ENCODE data around the gene EXOC6B. TPM values are rescaled to one million over a fixed set of nuclear protein-coding genes. Genes with fewer than 3 reads are reported as not detected.

EXOC6B gene
- total RNA-seq, 1 donor from 2014 or later, result 7.7 TPM

- no peak for TF ChIP-seq CTCF (conservative IDR thresholded peaks at IDR 0.05; ENCODE audit: low read depth, low read length)
- no peak overlapping the region for H3K4me3 ChIP-seq (ENCODE audit: low read depth, low read length)
Observed at GRCh38 chr2:72759755-72760154, 66.1 kb downstream of the EXOC6B start.

GRCh38 chr2:72757177-72757775 lies 68.6 kb downstream of the EXOC6B start:
- no peak for TF ChIP-seq CTCF (conservative IDR thresholded peaks at IDR 0.05; ENCODE audit: low read depth, low read length)
- no peak overlapping the region for H3K4me3 ChIP-seq (ENCODE audit: low read depth, low read length)
- DNase-seq (ENCODE audit: low read depth), result no peak

More at GRCh38 chr2:72759755-72760154, 66.1 kb downstream of the EXOC6B start:
- DNase-seq (ENCODE audit: low read depth), result no peak

- TF ChIP-seq CTCF (conservative IDR thresholded peaks at IDR 0.05; ENCODE audit: low read depth, low read length), result no peak
- no peak overlapping the region for H3K4me3 ChIP-seq (ENCODE audit: low read depth, low read length)
- no peak for DNase-seq (ENCODE audit: low read depth)
Observed at GRCh38 chr2:72755647-72756423, 70.0 kb downstream of the EXOC6B start.

- H3K4me3 ChIP-seq (ENCODE audit: low read depth, low read length), result no peak overlapping the region
- no peak for DNase-seq (ENCODE audit: low read depth)
- TF ChIP-seq CTCF (conservative IDR thresholded peaks at IDR 0.05; ENCODE audit: low read depth, low read length), result no peak
Observed at GRCh38 chr2:72754628-72755320, 71.1 kb downstream of the EXOC6B start.

- DNase-seq (ENCODE audit: low read depth), result no peak
- no peak for TF ChIP-seq CTCF (conservative IDR thresholded peaks at IDR 0.05; ENCODE audit: low read depth, low read length)
- H3K4me3 ChIP-seq (ENCODE audit: low read depth, low read length), result no peak overlapping the region
Observed at GRCh38 chr2:72750977-72751639, 74.7 kb downstream of the EXOC6B start.

GRCh38 chr2:72750466-72750865 lies 75.4 kb downstream of the EXOC6B start:
- no peak for TF ChIP-seq CTCF (conservative IDR thresholded peaks at IDR 0.05; ENCODE audit: low read depth, low read length)
- H3K4me3 ChIP-seq (ENCODE audit: low read depth, low read length), result no peak overlapping the region
- no peak for DNase-seq (ENCODE audit: low read depth)

Measured in epithelial cell of proximal tubule (primary cell).